Body of pancreas (tissue), 4 donors: Measurements from ENCODE around the gene ROR1.

ENCODE experiments used
- CTCF ChIP-seq, 7 experiments: fragments of 450-650 bp in 4 of 7; fragments of 200-600 bp in 3 of 7; sonication (generic) in 3 of 7; IDR thresholded peaks; one replicate each; pipeline ENCODE4 v1.5.1; 2016 to 2019; ENCODE audit warnings: antibody characterized with exemption in 7 of 7
- POLR2A ChIP-seq, 3 donors: fragments of 450-650 bp; IDR thresholded peaks; one replicate each; pipeline ENCODE4 v1.6.1; 2016; ENCODE audit warnings: antibody characterized with exemption in 3 of 3, mild to moderate bottlenecking in 2 of 3

GRCh38 chr1:63903947-63904610 lies 130.3 kb downstream of the ROR1 start:
- TF ChIP-seq CTCF (IDR thresholded peaks at IDR 0.05) (no peak), POLR2A (IDR thresholded peaks at IDR 0.05) (no peak)
